HG02973 (cell line): Measurements from ENCODE around the gene ZNF805.
"Not testable (repeated sequence)": the region's sequence is repeated elsewhere in the genome, so short reads cannot be mapped to it uniquely, and the experiment has no call there.

ENCODE experiments used
- ATAC-seq: cut with Tn5 transposase; IDR thresholded peaks from one replicate; pipeline ENCODE4 v1.9.1; 2021; ENCODE audit warnings: moderate library complexity; ENCODE audit not compliant: unreplicated experiment

The ZNF805 gene

DNA sequence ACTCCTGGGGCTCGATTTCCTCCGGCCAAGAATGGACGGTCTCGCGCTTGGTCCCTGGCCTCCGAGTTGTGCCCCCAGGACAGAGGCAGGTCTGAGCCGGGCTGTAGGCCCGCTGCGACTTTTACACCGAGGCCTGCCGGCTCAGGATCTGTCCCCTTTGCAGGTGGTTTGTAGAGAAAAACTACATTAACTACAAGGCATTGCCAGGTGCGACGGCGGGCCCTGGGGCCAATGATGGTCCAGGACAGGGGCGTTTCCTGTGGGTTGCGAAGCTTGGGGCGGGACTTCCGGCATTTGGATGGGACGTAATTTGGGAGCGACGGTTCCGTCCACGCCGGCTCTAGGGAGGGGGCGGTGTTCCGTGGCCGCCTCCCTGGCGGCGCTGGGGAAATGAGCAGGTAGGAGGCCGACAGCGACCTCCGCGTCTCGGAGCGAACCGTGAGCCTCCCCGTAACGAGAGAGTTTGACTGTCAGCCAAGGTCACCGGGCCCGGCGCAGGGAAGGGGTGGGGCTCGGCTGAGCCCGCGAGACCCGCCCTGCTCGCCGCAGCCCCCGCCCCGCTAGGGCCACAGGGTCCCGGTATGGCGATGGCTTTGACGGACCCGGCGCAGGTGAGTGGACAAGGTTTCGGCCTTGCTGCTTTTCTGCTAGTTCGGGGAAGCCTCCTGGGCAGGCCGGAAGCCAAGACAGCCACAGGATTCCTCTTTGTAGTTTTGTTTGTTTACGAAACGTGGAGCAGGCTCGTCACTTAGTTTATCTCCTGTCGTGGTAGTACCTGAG, at the start of gene ZNF805:
TSS of gene ZNF805 (plus strand) at position 322 of the 780 bp plus-strand sequence. CDS start at position 582, 260 bp downstream.
- ATAC-seq = peak; percentile 86

DNA sequence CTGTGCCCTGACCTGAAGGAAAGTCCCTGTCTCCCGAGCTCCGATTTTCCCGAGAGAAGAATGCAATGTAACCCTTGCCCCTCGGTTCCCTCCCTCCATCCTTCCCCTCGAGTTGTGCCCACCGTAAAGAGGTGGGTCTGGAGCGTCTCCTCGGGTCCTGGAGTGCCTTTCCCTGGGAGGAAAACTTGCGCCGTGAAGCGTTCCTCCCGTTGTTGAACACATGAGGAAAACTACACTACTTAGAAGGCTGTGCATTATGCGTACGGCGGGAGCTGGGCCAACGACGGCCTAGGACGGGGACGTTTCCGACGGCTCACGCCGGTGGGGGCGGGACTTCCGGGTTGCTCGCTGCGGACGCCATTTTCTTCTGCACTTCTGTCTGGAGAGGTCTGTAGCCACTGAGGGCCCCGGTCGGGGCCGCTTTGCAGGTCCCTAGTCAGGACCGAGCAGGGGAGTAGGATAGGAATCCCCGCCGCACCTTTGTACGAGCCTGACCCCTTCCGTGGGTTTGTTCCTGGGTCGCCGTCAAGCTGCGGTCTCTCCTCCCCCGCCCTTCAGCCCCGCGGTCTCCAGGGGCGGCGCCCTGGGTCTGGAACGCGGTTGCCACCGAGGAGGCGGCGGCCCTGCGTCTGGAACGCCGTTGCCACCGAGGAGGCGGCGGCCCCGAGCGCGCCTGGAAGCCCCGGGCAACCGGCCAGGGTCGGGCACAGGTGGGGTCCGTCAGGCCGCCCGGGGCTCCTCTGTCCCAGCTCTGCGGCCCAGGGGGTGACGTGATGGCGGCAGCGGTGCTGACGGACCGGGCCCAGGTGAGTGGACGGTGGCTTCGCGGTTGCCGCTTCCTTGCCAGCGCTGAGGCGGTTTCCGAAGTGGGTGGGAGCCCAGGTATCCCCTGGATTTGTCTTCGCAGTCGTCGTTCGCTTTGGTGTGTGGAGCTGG, 49.0 kb upstream of the ZNF805 start, which contains the start of gene ZNF264:
TSS of gene ZNF264 (plus strand) at position 360 of the 936 bp plus-strand sequence. CDS start at position 774, 414 bp downstream.
- ATAC-seq = peak; percentile 90

- peak; percentile 9 for ATAC-seq
Measured at GRCh38 chr19:57192077-57192420, 48.4 kb upstream of the ZNF805 start.

DNA sequence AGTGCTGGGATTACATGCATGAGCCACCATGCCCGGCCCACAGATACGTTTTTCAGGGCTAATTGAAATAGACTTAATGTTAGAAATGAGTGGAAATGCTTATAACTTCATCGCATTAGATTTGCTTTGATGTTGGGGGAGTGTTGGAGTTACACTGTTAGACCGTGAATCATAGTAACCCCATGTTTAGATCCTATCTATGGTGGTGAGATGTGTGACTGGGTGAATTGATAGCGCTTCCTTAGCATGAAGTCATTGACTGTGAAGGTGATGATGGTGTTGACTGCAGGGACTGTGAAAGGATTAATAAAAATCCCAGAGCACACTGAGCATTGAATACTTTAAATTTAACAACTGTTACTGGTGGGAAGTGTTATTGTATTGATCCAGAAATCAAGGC, 47.4 kb upstream of the ZNF805 start:
- ATAC-seq = no peak

- not testable (repeated sequence) for ATAC-seq
Measured at GRCh38 chr19:57197874-57198273, 42.6 kb upstream of the ZNF805 start.

GRCh38 chr19:57202160-57202559, 38.3 kb upstream of the ZNF805 start:
- ATAC-seq = no peak

DNA sequence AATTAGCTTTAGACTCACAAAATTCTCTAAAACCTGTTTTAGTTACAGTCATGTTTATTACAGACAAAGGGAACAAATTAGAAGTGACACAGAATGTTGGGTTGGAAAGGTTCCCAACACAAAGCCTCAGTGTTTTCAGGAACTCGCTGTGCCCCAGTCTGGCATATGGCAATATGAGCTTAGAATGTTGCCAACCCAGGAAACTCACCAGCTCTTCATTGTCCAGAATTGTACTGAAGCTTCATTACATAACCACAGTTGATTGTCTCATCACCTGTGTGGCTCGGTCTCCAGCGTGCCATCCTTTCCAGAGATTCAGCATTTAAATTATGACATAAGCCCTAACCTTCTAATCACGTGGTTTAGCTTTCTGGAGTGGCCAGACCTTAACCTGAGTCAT, 30.1 kb upstream of the ZNF805 start:
- no peak for ATAC-seq

GRCh38 chr19:57212109-57212508, 28.3 kb upstream of the ZNF805 start:
- no peak for ATAC-seq

GRCh38 chr19:57227502-57227901, 12.9 kb upstream of the ZNF805 start:
- ATAC-seq = no peak

GRCh38 chr19:57231686-57232085, 8.7 kb upstream of the ZNF805 start:
- ATAC-seq = no peak

DNA sequence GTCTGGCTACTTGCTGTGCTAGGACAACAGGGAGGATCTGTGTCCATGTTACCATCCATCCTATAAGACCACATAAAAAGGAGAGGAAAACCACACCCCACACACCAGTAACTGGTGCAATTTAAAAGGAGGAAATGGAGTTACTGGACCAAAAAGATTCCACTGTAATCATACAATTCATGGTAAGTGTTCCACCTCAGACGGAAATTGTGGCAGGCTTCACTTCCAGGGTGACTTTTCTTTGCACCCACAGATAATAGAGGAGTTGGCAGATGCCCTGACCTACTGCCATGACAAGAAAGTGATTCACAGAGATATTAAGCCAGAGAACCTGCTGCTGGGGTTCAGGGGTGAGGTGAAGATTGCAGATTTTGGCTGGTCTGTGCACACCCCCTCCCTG, 7.2 kb upstream of the ZNF805 start:
- ATAC-seq = no peak

- no peak for ATAC-seq
Measured at GRCh38 chr19:57239982-57240310, 486 bp upstream of the ZNF805 start.

- ATAC-seq = no peak
Measured at GRCh38 chr19:57241176-57241575, 744 bp downstream of the ZNF805 start.

GRCh38 chr19:57242821-57243220, 2.4 kb downstream of the ZNF805 start:
- no peak for ATAC-seq

DNA sequence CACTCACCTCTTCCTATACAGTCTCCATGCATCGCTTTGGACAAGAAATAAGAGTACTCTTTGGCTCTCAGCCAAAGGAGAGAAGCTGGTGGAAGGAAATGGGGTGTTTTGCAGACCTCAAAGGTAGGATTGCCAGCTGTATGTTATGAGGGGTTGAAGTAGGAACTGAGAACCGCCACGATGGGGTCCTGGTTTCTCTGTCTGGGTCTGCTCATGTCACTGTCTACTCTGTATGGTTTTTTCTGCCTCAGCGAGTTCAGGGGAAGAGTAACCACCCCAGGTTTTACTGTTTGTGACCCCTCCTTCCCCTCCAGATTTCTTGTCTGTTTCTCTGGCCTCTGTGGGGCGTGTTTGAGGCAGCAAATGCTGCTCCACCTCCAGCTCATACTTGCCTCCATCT, 4.1 kb downstream of the ZNF805 start:
- no peak for ATAC-seq

DNA sequence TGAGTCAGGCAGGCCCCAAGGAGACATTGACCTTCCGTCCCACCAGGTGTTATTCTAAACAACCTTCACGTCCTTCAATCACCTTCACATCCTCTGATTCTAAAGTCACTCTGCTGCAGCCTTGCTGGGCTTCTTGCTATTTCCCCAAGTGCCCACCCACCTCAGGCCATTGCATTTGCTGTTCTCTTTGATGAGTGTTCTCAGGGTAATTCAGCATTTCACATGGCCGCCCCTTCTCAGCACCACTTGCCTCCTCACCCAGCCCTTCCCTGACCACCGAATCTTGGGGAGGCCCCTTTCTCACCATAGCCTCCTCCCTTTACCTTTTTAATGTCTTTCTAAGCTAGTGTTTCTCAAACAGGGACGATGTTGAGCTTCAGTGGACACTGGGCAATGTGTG, 4.6 kb downstream of the ZNF805 start:
- ATAC-seq = no peak

- ATAC-seq = no peak
Measured at GRCh38 chr19:57245959-57246358, 5.5 kb downstream of the ZNF805 start.

GRCh38 chr19:57248646-57249045, 8.2 kb downstream of the ZNF805 start:
- no peak for ATAC-seq

- no peak for ATAC-seq
Measured at GRCh38 chr19:57249329-57249728, 8.9 kb downstream of the ZNF805 start.

- ATAC-seq = not testable (repeated sequence)
Measured at GRCh38 chr19:57253767-57254166, 13.3 kb downstream of the ZNF805 start.

- ATAC-seq = no peak
Measured at GRCh38 chr19:57262044-57262443, 21.6 kb downstream of the ZNF805 start.

- no peak for ATAC-seq
Measured at GRCh38 chr19:57263244-57263741, 22.9 kb downstream of the ZNF805 start.
